GM12878 (cell line): Measurements from ENCODE around the gene CCDC6. TPM values are rescaled to one million over a fixed set of nuclear protein-coding genes. Genes with fewer than 3 reads are reported as not detected.
A peak's percentile ranks its signal among the peaks of the same experiment; 100 is the strongest.

Experiments
- ATAC-seq: fragments of 200-7000 bp; cut with Tn5 transposase; 3 replicates; pipeline ENCODE4 v1.9.1; 2020; ENCODE audit warnings: mild to moderate bottlenecking, moderate library complexity
- BruUV-seq: library from RNA; stranded (reverse); fragments of 400-500 nt; replicated peaks from 2 replicates; lab custom pipeline; 2021; lab: Mats Ljungman, UMichigan
- CTCF ChIA-PET: fragments of 300-600 bp; sonication (Branson Sonifier 250); formaldehyde crosslinking; extraction: SDS; loops from one replicate; lab custom pipeline; 2021; ENCODE audit warnings: inconsistent platforms; lab: Yijun Ruan, JAX
- POLR2A ChIA-PET: fragments of 350-600 bp; formaldehyde crosslinking; extraction: SDS; loops from one replicate; lab custom pipeline; 2021; ENCODE audit warnings: inconsistent platforms; lab: Charles Lee
- RAD21 ChIA-PET: fragments of 300-600 bp; sonication (Branson Sonifier 250); formaldehyde crosslinking; loops from one replicate; lab custom pipeline; 2023; ENCODE audit warnings: antibody characterized with exemption; ENCODE audit not compliant: unreplicated experiment; lab: Charles Lee
- SMC1A ChIA-PET: fragments of 300-600 bp; sonication (Branson Sonifier 250); formaldehyde crosslinking; loops from one replicate; lab custom pipeline; 2023; ENCODE audit not compliant: unreplicated experiment, uncharacterized antibody; lab: Charles Lee
- DNase-seq: peaks from one replicate; pipeline ENCODE4 v3.0.0-alpha.2; 2011; ENCODE audit warnings: low read depth, low spot score
- FAIRE-seq: peaks from 3 replicates; lab custom pipeline; 2011; peaks lifted over from hg19 to GRCh38; lab: Jason Lieb, UNC
- H2AFZ ChIP-seq: 2 replicates; pipeline ENCODE4 v1.6.0; 2011; ENCODE audit warnings: low read depth, low read length, control low read depth; ENCODE audit not compliant: control insufficient read depth
- H3K27ac ChIP-seq: 2 replicates; pipeline ENCODE4 v1.5.1; 2011; ENCODE audit warnings: control low read depth; ENCODE audit not compliant: control insufficient read depth, insufficient read depth
- H3K27me3 ChIP-seq, 2 experiments: replicated peaks in 1 of 2; 2 replicates each; pipeline versions ENCODE4 v1.6.0 to v1.6.1; 2011; ENCODE audit warnings: low read length in 1 of 2; ENCODE audit not compliant: control insufficient read depth in 2 of 2, insufficient read depth in 2 of 2
- H3K36me3 ChIP-seq, 2 experiments: 2 replicates each; pipeline ENCODE4 v1.5.1; 2011; ENCODE audit warnings: low read length in 1 of 2; ENCODE audit not compliant: control insufficient read depth in 2 of 2, insufficient read depth in 2 of 2
- H3K4me1 ChIP-seq: 2 replicates; pipeline ENCODE4 v1.6.1; 2011; ENCODE audit warnings: mild to moderate bottlenecking, low read length, moderate library complexity, mixed read lengths; ENCODE audit not compliant: control insufficient read depth, insufficient read depth
- H3K4me2 ChIP-seq: 2 replicates; pipeline ENCODE4 v1.6.0; 2011; ENCODE audit warnings: control low read depth; ENCODE audit not compliant: control insufficient read depth, insufficient read depth
- H3K4me3 ChIP-seq: fragments of 200-600 bp; sonication (generic); 2 replicates; pipeline ENCODE4 v1.5.1; 2016
- H3K79me2 ChIP-seq: 2 replicates; pipeline ENCODE4 v1.6.0; 2011; ENCODE audit warnings: low read length; ENCODE audit not compliant: control insufficient read depth, insufficient read depth
- H3K9ac ChIP-seq: 2 replicates; pipeline ENCODE4 v1.8.0; 2011; ENCODE audit warnings: low read length, control low read depth, mixed read lengths; ENCODE audit not compliant: control insufficient read depth, insufficient read depth
- H3K9me3 ChIP-seq: replicated peaks from 3 replicates; pipeline ENCODE4 v1.5.1; 2011; ENCODE audit warnings: mild to moderate bottlenecking, low read length; ENCODE audit not compliant: control insufficient read depth, insufficient read depth
- H4K20me1 ChIP-seq: 2 replicates; pipeline ENCODE4 v1.6.0; 2011; ENCODE audit not compliant: control insufficient read depth, insufficient read depth
- ATF7 ChIP-seq: fragments of 450-650 bp; IDR thresholded peaks from 2 replicates; pipeline ENCODE4 v1.6.1; 2016; ENCODE audit warnings: low read depth, mild to moderate bottlenecking
- ETV6 ChIP-seq, 2 experiments: fragments of 450-650 bp in 1 of 2; IDR thresholded peaks in 1 of 2; conservative IDR thresholded peaks in 1 of 2; 2 replicates each; pipeline ENCODE4 v1.6.1; 2014; ENCODE audit warnings: antibody characterized with exemption in 1 of 2, borderline replicate concordance in 1 of 2, low read depth in 1 of 2, mild to moderate bottlenecking in 1 of 2, moderate library complexity in 1 of 2
- IKZF2 ChIP-seq, 2 experiments: fragments of 450-650 bp; IDR thresholded peaks; 2 replicates each; pipeline ENCODE4 v1.6.1; 2017; ENCODE audit warnings: mild to moderate bottlenecking in 2 of 2, moderate library complexity in 2 of 2
- MEF2A ChIP-seq: IDR thresholded peaks from 2 replicates; pipeline ENCODE4 v1.6.1; 2011; ENCODE audit warnings: low read depth, mild to moderate bottlenecking, low read length, moderate library complexity; ENCODE audit not compliant: insufficient read depth
- MXI1 ChIP-seq: fragments of 150-350 bp; IDR thresholded peaks from 2 replicates; pipeline ENCODE4 v1.6.1; 2011; ENCODE audit warnings: low read depth, mild to moderate bottlenecking, inconsistent platforms, low read length, improper control_type of control experiment
- NFIC ChIP-seq: IDR thresholded peaks from 2 replicates; pipeline ENCODE4 v1.6.1; 2012; ENCODE audit warnings: low read depth, mild to moderate bottlenecking, inconsistent platforms, low read length, moderate library complexity
- PML ChIP-seq: IDR thresholded peaks from 2 replicates; pipeline ENCODE4 v1.6.1; 2012; ENCODE audit warnings: low read length, inconsistent platforms
- SP1 ChIP-seq: IDR thresholded peaks from one replicate; pipeline ENCODE4 v1.6.1; 2011; ENCODE audit warnings: low read depth, low read length
- SUZ12 ChIP-seq: fragments of 200-600 bp; sonication (generic); IDR thresholded peaks from one replicate; pipeline ENCODE4 v1.6.1; 2018; ENCODE audit warnings: antibody characterized with exemption, mild to moderate bottlenecking; ENCODE audit not compliant: unreplicated experiment
- ZBED1 ChIP-seq: IDR thresholded peaks from 2 replicates; pipeline ENCODE4 v1.6.1; 2016; ENCODE audit warnings: borderline replicate concordance
- ZNF24 ChIP-seq: fragments of 450-650 bp; IDR thresholded peaks from 2 replicates; pipeline ENCODE4 v1.6.1; 2017; ENCODE audit warnings: antibody characterized with exemption, mild to moderate bottlenecking
- WGBS: methylation state at CpG from one replicate; pipeline ENCODE4 v1.1.6; 2016; ENCODE audit warnings: low lambda C conversion rate; ENCODE audit not compliant: insufficient replicate concordance, insufficient coverage; ENCODE audit errors: missing lambda C conversion rate; 5-methylcytosine and 5-hydroxymethylcytosine counted together
- in situ Hi-C: fragments of 300-500 bp; cut with MboI; formaldehyde crosslinking; loops from 9 replicates; pipeline ENCODE4 v1.14.3; 2018; ENCODE audit warnings: mixed read lengths
- intact Hi-C: fragments of 100-400 bp; cut with micrococcal nuclease; formaldehyde crosslinking; loops from one replicate; pipeline ENCODE4 v1.14.2; 2022; ENCODE audit not compliant: unreplicated experiment
- polyA plus RNA-seq, 11 experiments: library from polyadenylated mRNA; depleted of rRNA in 4 of 11; unstranded in 6 of 11; stranded (reverse) in 5 of 11; fragments of >200 nt; fragmentation: Nextera tagmentation in 4 of 11; fragmentation: Illumina TruSeq in 1 of 11; extraction: Ambion mirVana in 4 of 11; extraction: Trizol in 1 of 11; gene quantifications; 1 replicate in 1 of 11; 2 replicates in 10 of 11; pipeline versions ENCODE4 v1.2.1 to v1.2.3, GENCODE V29; 2011 to 2016; ENCODE audit warnings: inconsistent platforms in 2 of 11, missing spikeins in 2 of 11, low read depth in 1 of 11
- total RNA-seq, 4 experiments: library from RNA; depleted of rRNA in 3 of 4; stranded (reverse); fragments of >200 nt in 3 of 4; fragmentation: Illumina TruSeq in 1 of 4; extraction: Trizol in 1 of 4; gene quantifications; 2 replicates each; pipeline versions ENCODE4 v1.2.1 to v1.2.3, GENCODE V29; 2013 to 2021
- TF ChIP-seq, protein P1 (sequence below): IDR thresholded peaks from 2 replicates; pipeline ENCODE4 v1.6.1; 2011; ENCODE audit warnings: low read depth, mild to moderate bottlenecking, low read length, moderate library complexity, borderline replicate concordance; ENCODE audit errors: extremely low read depth
- TF ChIP-seq, protein P2 (sequence below): IDR thresholded peaks from 2 replicates; pipeline ENCODE4 v1.6.1; 2011; ENCODE audit warnings: borderline replicate concordance, low read depth, mild to moderate bottlenecking, moderate library complexity, low read length; ENCODE audit not compliant: insufficient read depth, poor library complexity, severe bottlenecking
- TF ChIP-seq, protein P3 (sequence below), 3 experiments: IDR thresholded peaks in 2 of 3; conservative IDR thresholded peaks in 1 of 3; 2 replicates each; pipeline ENCODE4 v1.5.1; 2011; ENCODE audit warnings: low read depth in 3 of 3, low read length in 3 of 3, mild to moderate bottlenecking in 3 of 3, control low read depth in 2 of 3, moderate library complexity in 2 of 3, inconsistent platforms in 1 of 3, mixed read lengths in 1 of 3; ENCODE audit not compliant: control insufficient read depth in 2 of 3, insufficient read depth in 1 of 3; ENCODE audit errors: extremely low read depth in 1 of 3

The CCDC6 gene
- total and polyA plus RNA-seq, 10 of the 15 experiments (the other 5 are each of a cell fraction or from before 2014, with no cell fraction given) = 11.8 to 46.2 (median 26.7) TPM

DNA sequence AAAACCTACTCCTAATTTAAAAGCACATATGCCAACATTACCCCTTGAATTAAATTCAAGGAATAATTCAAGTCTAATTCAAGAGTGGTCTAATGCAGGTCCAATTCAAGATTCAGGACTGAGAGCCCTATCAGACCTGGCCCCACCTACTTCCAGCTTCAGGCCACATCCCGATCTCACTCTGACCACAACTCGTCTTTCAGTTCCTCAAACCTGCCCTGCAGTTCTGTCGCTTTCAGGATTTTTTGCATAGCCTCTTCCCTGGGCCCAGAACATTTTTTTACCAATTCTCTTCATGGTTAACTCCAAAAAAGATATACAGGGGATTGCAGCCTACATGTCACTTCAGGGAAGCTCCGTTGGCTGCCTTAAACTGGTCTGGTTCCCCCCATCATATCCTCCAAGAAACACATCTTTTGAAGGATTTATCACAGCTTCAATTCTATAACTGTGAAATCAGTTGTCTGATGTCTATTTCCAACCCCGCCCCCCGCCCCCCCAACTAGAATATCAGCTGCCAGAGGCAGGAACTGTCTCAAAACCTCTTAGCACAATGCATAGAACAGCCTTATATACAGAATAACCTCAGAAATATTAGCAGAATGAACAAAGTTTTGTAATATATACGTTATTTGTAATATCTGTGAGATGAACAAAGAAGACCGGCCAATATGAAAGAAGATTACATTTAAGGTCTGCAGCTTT is 20.8 kb downstream of the CCDC6 start:
- FAIRE-seq = peak; percentile 94
- 0% methylated on average over 7 of the region's 8 CpGs for WGBS
- Histone ChIP-seq H4K20me1 (0 out of 2 replicates have a peak, but pooled peaks cover 3% of the 10 kb centered on the region), H3K27me3 (no peaks in the 10 kb centered on the region), H3K9ac (no peak overlapping the region), H3K4me3 (peak overlapping the region; percentile 30), H3K4me1 (peaks cover 41% of the 10 kb centered on the region), H3K4me2 (peak overlapping the region; percentile 77), H3K36me3 (no peaks in the 10 kb centered on the region; a peak in 2 of 4 replicates), H3K79me2 (peaks cover 51% of the 10 kb centered on the region), H3K9me3 (no peaks in the 10 kb centered on the region), H3K27ac (peak overlapping the region; percentile 54), H2AFZ (no peak overlapping the region)
- RAD21 ChIA-PET = interaction anchor here (1.0 to 1.7 kb wide), 6 partner anchors 12 to 50 kb away, joined by 3 to 11 read pairs (median 4); partner anchors contain the start of gene CCDC6
- peak; percentile 85 for DNase-seq
- intact Hi-C loops = no loop called here
- SMC1A ChIA-PET = interaction anchor here (0.8 to 1.5 kb wide), 9 partner anchors 9 to 549 kb away, joined by 3 to 8 read pairs (median 4); partner anchors contain the start of gene CCDC6
- BruUV-seq = no TSS peak
- POLR2A ChIA-PET = interaction anchor here (0.5 to 1.7 kb wide), 3 partner anchors 15 to 20 kb away, joined by 3 to 5 read pairs (median 4); partner anchors contain the start of gene CCDC6
- peak; percentile 80 for ATAC-seq
- CTCF ChIA-PET = interaction anchor here (0.6 to 2.8 kb wide), 7 partner anchors 12 to 55 kb away, joined by 3 to 14 read pairs (median 4); partner anchors contain the start of gene CCDC6
- in situ Hi-C loops = no loop called here
- peak; percentile 63; the same call in 1 of the 2 replicates for TF ChIP-seq MXI1
- TF ChIP-seq, protein P1, sequence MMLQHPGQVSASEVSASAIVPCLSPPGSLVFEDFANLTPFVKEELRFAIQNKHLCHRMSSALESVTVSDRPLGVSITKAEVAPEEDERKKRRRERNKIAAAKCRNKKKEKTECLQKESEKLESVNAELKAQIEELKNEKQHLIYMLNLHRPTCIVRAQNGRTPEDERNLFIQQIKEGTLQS = no peak
- peak; percentile 32; the same call in 1 of the 2 replicates for TF ChIP-seq ZNF24
- TF ChIP-seq SP1 = peak; percentile 40
- no peak for TF ChIP-seq PML
- TF ChIP-seq ETV6 (conservative IDR thresholded peaks at IDR 0.05 in 1 of 2, IDR thresholded peaks at IDR 0.05 in 1 of 2; ENCODE audit: borderline replicate concordance in 1 of 2, low read depth in 1 of 2) = peak in 1 of 2 experiments; percentile 81; a peak in 2 of 4 replicates
- no peak for TF ChIP-seq SUZ12
- TF ChIP-seq MEF2A = no peak
- TF ChIP-seq ZBED1 = no peak
- TF ChIP-seq, protein P2, sequence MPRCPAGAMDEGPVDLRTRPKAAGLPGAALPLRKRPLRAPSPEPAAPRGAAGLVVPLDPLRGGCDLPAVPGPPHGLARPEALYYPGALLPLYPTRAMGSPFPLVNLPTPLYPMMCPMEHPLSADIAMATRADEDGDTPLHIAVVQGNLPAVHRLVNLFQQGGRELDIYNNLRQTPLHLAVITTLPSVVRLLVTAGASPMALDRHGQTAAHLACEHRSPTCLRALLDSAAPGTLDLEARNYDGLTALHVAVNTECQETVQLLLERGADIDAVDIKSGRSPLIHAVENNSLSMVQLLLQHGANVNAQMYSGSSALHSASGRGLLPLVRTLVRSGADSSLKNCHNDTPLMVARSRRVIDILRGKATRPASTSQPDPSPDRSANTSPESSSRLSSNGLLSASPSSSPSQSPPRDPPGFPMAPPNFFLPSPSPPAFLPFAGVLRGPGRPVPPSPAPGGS = no peak
- TF ChIP-seq NFIC = peak; percentile 94
- peak; percentile 97 to 98 for TF ChIP-seq IKZF2 (IDR thresholded peaks at IDR 0.05)
- TF ChIP-seq, protein P3, sequence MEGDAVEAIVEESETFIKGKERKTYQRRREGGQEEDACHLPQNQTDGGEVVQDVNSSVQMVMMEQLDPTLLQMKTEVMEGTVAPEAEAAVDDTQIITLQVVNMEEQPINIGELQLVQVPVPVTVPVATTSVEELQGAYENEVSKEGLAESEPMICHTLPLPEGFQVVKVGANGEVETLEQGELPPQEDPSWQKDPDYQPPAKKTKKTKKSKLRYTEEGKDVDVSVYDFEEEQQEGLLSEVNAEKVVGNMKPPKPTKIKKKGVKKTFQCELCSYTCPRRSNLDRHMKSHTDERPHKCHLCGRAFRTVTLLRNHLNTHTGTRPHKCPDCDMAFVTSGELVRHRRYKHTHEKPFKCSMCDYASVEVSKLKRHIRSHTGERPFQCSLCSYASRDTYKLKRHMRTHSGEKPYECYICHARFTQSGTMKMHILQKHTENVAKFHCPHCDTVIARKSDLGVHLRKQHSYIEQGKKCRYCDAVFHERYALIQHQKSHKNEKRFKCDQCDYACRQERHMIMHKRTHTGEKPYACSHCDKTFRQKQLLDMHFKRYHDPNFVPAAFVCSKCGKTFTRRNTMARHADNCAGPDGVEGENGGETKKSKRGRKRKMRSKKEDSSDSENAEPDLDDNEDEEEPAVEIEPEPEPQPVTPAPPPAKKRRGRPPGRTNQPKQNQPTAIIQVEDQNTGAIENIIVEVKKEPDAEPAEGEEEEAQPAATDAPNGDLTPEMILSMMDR (IDR thresholded peaks at IDR 0.05 in 2 of 3, conservative IDR thresholded peaks at IDR 0.05 in 1 of 3; ENCODE audit: control insufficient read depth in 2 of 3, extremely low read depth in 1 of 3, insufficient read depth in 1 of 3, low read depth in 3 of 3, low read length in 3 of 3) = no peak
- peak; percentile 59 for TF ChIP-seq ATF7
